ENCODE results near the gene TTLL13.

Gene TTLL13, protein sequence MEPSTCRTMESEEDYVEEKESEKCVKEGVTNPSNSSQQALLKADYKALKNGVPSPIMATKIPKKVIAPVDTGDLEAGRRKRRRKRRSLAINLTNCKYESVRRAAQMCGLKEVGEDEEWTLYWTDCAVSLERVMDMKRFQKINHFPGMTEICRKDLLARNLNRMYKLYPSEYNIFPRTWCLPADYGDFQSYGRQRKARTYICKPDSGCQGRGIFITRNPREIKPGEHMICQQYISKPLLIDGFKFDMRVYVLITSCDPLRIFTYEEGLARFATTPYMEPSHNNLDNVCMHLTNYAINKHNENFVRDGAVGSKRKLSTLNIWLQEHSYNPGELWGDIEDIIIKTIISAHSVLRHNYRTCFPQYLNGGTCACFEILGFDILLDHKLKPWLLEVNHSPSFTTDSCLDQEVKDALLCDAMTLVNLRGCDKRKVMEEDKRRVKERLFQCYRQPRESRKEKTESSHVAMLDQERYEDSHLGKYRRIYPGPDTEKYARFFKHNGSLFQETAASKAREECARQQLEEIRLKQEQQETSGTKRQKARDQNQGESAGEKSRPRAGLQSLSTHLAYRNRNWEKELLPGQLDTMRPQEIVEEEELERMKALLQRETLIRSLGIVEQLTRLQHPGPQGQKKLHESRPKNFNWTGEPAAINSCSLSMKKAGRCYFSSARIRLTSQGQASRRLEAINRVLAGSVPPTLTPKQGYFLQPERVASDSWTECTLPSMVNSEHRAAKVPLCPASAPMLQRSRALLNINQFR

DNA sequence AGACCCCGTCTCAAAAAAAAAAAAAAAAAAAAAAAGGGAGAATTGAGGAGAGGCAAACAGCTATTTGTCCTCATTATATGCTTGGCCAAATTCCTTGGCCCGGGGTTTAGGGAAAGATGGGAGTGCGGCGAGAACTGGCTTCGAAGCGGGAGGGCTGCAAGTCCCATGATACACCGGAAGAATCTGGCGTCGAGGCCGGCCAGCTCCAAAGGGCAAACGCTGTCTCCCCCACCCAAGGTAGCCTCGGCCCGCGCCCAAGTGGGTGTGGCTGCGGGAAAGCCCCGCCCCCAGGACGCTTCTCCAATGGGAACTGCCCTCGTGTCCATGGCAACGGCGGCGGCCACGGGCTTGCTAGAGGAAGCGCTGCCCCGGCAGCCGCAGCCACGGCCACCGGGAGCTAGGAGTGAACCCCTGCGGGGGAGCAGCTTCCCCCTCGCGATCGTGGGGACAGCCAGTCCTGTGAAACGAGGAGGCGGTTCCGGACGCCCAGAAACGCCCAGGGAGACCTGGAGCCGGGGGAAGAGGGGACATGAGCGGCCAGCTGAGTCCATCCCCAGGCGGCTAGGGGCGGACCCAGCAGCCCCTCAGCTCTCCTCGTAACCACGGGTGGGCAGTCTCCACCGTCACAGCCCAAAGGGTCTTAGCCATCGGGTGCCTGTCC is at the start of gene TTLL13:
TSS of gene TTLL13 (plus strand) at position 354 of the 661 bp plus-strand sequence. CDS start 1,075 bp downstream, outside the sequence.
- TF ChIP-seq, protein P1, sequence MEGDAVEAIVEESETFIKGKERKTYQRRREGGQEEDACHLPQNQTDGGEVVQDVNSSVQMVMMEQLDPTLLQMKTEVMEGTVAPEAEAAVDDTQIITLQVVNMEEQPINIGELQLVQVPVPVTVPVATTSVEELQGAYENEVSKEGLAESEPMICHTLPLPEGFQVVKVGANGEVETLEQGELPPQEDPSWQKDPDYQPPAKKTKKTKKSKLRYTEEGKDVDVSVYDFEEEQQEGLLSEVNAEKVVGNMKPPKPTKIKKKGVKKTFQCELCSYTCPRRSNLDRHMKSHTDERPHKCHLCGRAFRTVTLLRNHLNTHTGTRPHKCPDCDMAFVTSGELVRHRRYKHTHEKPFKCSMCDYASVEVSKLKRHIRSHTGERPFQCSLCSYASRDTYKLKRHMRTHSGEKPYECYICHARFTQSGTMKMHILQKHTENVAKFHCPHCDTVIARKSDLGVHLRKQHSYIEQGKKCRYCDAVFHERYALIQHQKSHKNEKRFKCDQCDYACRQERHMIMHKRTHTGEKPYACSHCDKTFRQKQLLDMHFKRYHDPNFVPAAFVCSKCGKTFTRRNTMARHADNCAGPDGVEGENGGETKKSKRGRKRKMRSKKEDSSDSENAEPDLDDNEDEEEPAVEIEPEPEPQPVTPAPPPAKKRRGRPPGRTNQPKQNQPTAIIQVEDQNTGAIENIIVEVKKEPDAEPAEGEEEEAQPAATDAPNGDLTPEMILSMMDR (IDR thresholded peaks at IDR 0.05; ENCODE audit: low read depth, low read length, missing control alignments): no peak
- in situ Hi-C loops (cut with HindIII; ENCODE audit: low sequenced_read_pairs): no loop called here
- peak; percentile 39 for DNase-seq (ENCODE audit: low read depth)
- H3K4me3 ChIP-seq (ENCODE audit: low read depth, low read length): peak within 1 kb of the TSS; percentile 58

DNA sequence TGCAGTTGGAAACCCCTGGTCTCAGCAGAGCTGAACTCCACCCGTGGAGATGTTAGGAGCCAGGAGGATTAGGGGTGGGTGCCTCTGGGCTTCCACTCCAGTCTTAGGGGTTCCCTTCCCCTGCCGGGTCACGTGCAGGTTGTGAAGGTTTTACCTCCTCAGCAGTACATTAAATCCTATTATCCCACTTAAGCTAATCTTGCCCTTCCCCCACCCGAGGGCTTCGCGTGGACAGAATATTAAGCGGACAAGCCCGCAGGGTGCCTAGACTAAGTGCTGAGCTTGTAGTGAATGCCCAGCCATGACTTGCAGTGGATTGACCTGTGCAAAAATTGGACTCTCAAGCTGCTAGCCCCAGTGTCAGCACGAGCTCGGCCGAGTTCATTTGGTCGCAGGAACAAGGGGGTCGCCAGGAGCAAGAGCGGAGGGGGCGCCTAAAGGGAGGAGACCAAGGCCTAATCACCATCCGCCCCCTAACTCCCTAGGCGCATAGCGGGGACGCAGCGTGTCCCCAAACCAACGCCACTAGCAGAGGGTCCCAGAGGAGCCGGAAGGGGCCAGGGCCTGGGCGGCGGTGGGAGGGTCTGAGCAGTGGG is 48.7 kb upstream of the TTLL13 start:
- in situ Hi-C loops (cut with HindIII; ENCODE audit: low sequenced_read_pairs): no loop called here
- TF ChIP-seq, protein P1 (IDR thresholded peaks at IDR 0.05; ENCODE audit: low read depth, low read length, missing control alignments): no peak
- DNase-seq (ENCODE audit: low read depth): no peak
- peak overlapping the region; percentile 78 for H3K4me3 ChIP-seq (ENCODE audit: low read depth, low read length)

DNA sequence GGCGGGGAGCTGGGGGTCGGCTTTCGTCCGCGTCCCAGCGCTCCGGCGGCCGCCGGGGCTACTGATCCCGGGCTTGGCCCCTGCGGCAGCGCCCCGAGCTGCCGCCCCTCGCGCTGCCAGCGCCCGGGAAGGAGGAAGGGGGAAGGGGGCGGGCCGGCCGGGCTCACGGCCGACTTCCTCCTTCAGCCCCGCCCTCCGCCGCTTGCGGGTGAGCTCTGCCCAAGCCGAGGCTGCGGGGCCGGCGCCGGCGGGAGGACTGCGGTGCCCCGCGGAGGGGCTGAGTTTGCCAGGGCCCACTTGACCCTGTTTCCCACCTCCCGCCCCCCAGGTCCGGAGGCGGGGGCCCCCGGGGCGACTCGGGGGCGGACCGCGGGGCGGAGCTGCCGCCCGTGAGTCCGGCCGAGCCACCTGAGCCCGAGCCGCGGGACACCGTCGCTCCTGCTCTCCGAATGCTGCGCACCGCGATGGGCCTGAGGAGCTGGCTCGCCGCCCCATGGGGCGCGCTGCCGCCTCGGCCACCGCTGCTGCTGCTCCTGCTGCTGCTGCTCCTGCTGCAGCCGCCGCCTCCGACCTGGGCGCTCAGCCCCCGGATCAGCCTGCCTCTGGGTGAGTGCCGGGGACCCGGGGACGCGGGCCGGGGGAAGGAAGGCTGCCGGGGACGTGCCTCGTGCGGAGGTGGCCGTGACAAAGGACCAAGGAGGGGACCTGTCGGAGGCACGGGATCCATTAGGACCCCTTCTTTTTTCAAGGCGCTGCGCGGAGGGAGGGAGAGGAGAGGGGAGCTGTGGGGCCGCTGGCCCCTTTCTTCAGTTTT is 48.0 kb upstream of the TTLL13 start, which contains the start of gene SEMA4B:
TSS of gene SEMA4B (plus strand) at position 201 of the 814 bp plus-strand sequence. CDS start at position 450, 249 bp downstream.
- in situ Hi-C loops (cut with HindIII; ENCODE audit: low sequenced_read_pairs): no loop called here
- peak within 1 kb of the TSS; percentile 78 for H3K4me3 ChIP-seq (ENCODE audit: low read depth, low read length)
- no peak for DNase-seq (ENCODE audit: low read depth)
- TF ChIP-seq, protein P1 (IDR thresholded peaks at IDR 0.05; ENCODE audit: low read depth, low read length, missing control alignments): no peak

DNA sequence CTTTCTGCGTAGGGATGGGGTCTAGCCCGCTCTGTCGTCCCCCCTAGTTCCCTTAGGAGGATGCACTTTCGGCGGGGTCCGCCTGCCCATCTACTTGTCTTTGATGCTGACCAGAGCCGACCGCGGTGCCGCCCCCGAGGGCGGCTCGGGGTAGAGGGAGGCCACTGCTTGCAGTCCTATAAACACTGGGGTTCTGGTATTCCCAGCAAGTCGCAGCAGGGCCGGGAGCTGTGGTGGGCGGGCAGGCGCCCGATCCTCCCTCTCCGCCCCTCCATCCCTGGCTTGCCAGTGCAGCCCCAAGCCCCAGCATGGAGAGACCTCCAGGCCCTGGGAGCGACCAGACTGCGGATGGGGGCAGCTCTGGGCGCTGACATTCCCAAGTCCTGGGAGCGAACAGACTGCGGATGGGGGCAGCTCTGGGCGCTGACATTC is 47.4 kb upstream of the TTLL13 start:
- DNase-seq (ENCODE audit: low read depth): no peak
- TF ChIP-seq, protein P1 (IDR thresholded peaks at IDR 0.05; ENCODE audit: low read depth, low read length, missing control alignments): no peak
- peak overlapping the region; percentile 78 for H3K4me3 ChIP-seq (ENCODE audit: low read depth, low read length)
- in situ Hi-C loops (cut with HindIII; ENCODE audit: low sequenced_read_pairs): no loop called here

DNA sequence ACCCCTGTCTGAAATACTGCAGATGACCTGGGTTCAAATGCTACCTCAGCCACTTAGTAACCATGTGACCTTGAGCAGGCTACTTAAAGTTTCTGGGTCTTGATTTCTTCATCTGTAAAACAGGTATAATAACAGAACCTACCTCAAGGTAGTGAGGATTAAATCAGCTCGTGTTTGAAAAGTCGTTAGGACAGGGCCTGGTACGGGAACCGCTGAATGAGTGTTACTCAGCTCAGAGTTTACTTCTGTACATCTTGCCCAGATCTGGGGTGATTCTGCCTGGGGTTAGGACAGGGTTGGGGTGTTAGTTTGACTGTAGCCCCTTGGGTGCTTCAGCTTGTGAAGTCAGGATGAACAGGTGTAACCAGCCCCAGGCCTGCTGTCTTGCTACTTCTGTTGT is 46.4 kb upstream of the TTLL13 start:
- TF ChIP-seq, protein P1 (IDR thresholded peaks at IDR 0.05; ENCODE audit: low read depth, low read length, missing control alignments): no peak
- DNase-seq (ENCODE audit: low read depth): no peak
- in situ Hi-C loops (cut with HindIII; ENCODE audit: low sequenced_read_pairs): no loop called here
- H3K4me3 ChIP-seq (ENCODE audit: low read depth, low read length): no peak overlapping the region
